Inflammatory macrophage (primary cell): ENCODE measurements around the gene RAP1GAP2.
A peak's percentile ranks its signal among the peaks of the same experiment; 100 is the strongest.
"Not testable (repeated sequence)": the region's sequence is repeated elsewhere in the genome, so short reads cannot be mapped to it uniquely, and the experiment has no call there.

Source experiments
- DNase-seq, 2 donors: peaks; one replicate each; pipeline ENCODE4 v3.0.0-alpha.2; 2020 to 2022

Gene RAP1GAP2

GRCh38 chr17:2885733-2886132 is 89.5 kb downstream of the RAP1GAP2 start:
- no peak for DNase-seq

GRCh38 chr17:2888326-2888725 is 92.1 kb downstream of the RAP1GAP2 start:
- DNase-seq: peak in 1 of 2 donors; percentile 16

GRCh38 chr17:2889256-2889655 is 93.0 kb downstream of the RAP1GAP2 start:
- no peak for DNase-seq

GRCh38 chr17:2890778-2891177 is 94.5 kb downstream of the RAP1GAP2 start:
- DNase-seq: not testable (repeated sequence)

GRCh38 chr17:2892305-2892971 is 96.2 kb downstream of the RAP1GAP2 start:
- peak; percentile 6 to 11 for DNase-seq

GRCh38 chr17:2893422-2893914 is 97.2 kb downstream of the RAP1GAP2 start:
- DNase-seq: no peak

GRCh38 chr17:2894782-2895181 is 98.5 kb downstream of the RAP1GAP2 start:
- no peak for DNase-seq

- no peak for DNase-seq
Observed at GRCh38 chr17:2897605-2898004, 101.4 kb downstream of the RAP1GAP2 start.

GRCh38 chr17:2898255-2898926 is 102.2 kb downstream of the RAP1GAP2 start:
- no peak for DNase-seq

GRCh38 chr17:2899906-2900305 is 103.7 kb downstream of the RAP1GAP2 start:
- DNase-seq: no peak

GRCh38 chr17:2900842-2901241 is 104.6 kb downstream of the RAP1GAP2 start:
- DNase-seq: no peak

GRCh38 chr17:2901582-2901981 is 105.3 kb downstream of the RAP1GAP2 start:
- DNase-seq: no peak

- DNase-seq: no peak
Observed at GRCh38 chr17:2902546-2902945, 106.3 kb downstream of the RAP1GAP2 start.

GRCh38 chr17:2903193-2903974 is 107.1 kb downstream of the RAP1GAP2 start:
- DNase-seq: no peak

- DNase-seq: no peak
Observed at GRCh38 chr17:2904135-2904534, 107.9 kb downstream of the RAP1GAP2 start.

- no peak for DNase-seq
Observed at GRCh38 chr17:2905269-2905668, 109.0 kb downstream of the RAP1GAP2 start.

GRCh38 chr17:2905696-2906501 is 109.7 kb downstream of the RAP1GAP2 start:
- DNase-seq: no peak

- DNase-seq: no peak
Observed at GRCh38 chr17:2906901-2907300, 110.7 kb downstream of the RAP1GAP2 start.

- no peak for DNase-seq
Observed at GRCh38 chr17:2909175-2909845, 113.1 kb downstream of the RAP1GAP2 start.

- DNase-seq: no peak
Observed at GRCh38 chr17:2909846-2910234, 113.6 kb downstream of the RAP1GAP2 start.

- no peak for DNase-seq
Observed at GRCh38 chr17:2911035-2911754, 115.0 kb downstream of the RAP1GAP2 start.
